Thyroid gland (tissue), 4 donors: Measurements from ENCODE around the gene PJVK. TPM values are rescaled to one million over a fixed set of nuclear protein-coding genes. Genes with fewer than 3 reads are reported as not detected.

ENCODE experiments used
- DNase-seq, 2 donors: peaks; one replicate each; pipeline ENCODE4 v3.0.0-alpha.2; 2019
- H3K27ac ChIP-seq, 3 donors: fragments of 200-600 bp; sonication (generic); 1 replicate in 2 of 3; 2 replicates in 1 of 3; pipeline ENCODE4 v1.5.1; 2016 to 2019; ENCODE audit warnings: mild to moderate bottlenecking in 1 of 3, moderate library complexity in 1 of 3
- H3K27me3 ChIP-seq: fragments of 200-600 bp; sonication (generic); one replicate; pipeline ENCODE4 v1.5.1; 2019
- H3K36me3 ChIP-seq, 2 donors: fragments of 200-600 bp; sonication (generic); one replicate each; pipeline ENCODE4 v1.5.1; 2016 to 2019
- H3K4me1 ChIP-seq, 2 donors: fragments of 200-600 bp; sonication (generic); one replicate each; pipeline ENCODE4 v1.5.1; 2017 to 2019
- H3K4me3 ChIP-seq, 3 donors: fragments of 200-600 bp; sonication (generic); replicated peaks in 1 of 3; 1 replicate in 2 of 3; 2 replicates in 1 of 3; pipeline ENCODE4 v1.5.1; 2016; ENCODE audit warnings: mild to moderate bottlenecking in 1 of 3
- H3K9me3 ChIP-seq: fragments of 200-600 bp; sonication (generic); one replicate; pipeline ENCODE4 v1.5.1; 2017
- CTCF ChIP-seq, 6 experiments: fragments of 200-600 bp in 3 of 6; fragments of 450-650 bp in 3 of 6; sonication (generic) in 3 of 6; IDR thresholded peaks; one replicate each; pipeline ENCODE4 v1.5.1; 2016 to 2019; ENCODE audit warnings: antibody characterized with exemption in 6 of 6, mild to moderate bottlenecking in 2 of 6, inconsistent platforms in 1 of 6, moderate library complexity in 1 of 6
- POLR2A ChIP-seq, 2 donors: fragments of 450-650 bp; IDR thresholded peaks; one replicate each; pipeline ENCODE4 v1.6.1; 2017; ENCODE audit warnings: antibody characterized with exemption in 2 of 2, mild to moderate bottlenecking in 2 of 2, moderate library complexity in 1 of 2
- WGBS, 2 donors: methylation state at CpG; one replicate each; pipeline ENCODE4 v1.1.5; 2017; 5-methylcytosine and 5-hydroxymethylcytosine counted together
- intact Hi-C: fragments of 100-400 bp; cut with DNase I; formaldehyde crosslinking; loops from one replicate; pipeline ENCODE4 v1.15.1; 2023
- total RNA-seq, 4 donors: library from RNA; depleted of rRNA; stranded (reverse); fragments of >200 nt; gene quantifications; one replicate each; pipeline ENCODE4 v1.2.3, GENCODE V29; 2016

Gene PJVK
- total RNA-seq, 4 donors from 2014 or later = 3.0 to 7.3 (median 4.9) TPM

- no peak for DNase-seq
- TF ChIP-seq CTCF (IDR thresholded peaks at IDR 0.05) (no peak), POLR2A (IDR thresholded peaks at IDR 0.05) (no peak)
- WGBS, 2 donors = 97 to 99% methylated on average over 4 of the region's 4 CpGs
These were observed 25.8 kb upstream of the PJVK start for GRCh38 chr2:178425255-178425827.

GRCh38 chr2:178426388-178426787, 24.8 kb upstream of the PJVK start:
- no peak for DNase-seq
- H3K27ac ChIP-seq = no peak overlapping the region
- no peak overlapping the region for H3K4me3 ChIP-seq
- H3K36me3 ChIP-seq = peaks cover 7 to 10% of the 10 kb centered on the region in 2 donors
- no peaks in the 10 kb centered on the region for H3K27me3 ChIP-seq
- no peaks in the 10 kb centered on the region for H3K9me3 ChIP-seq
- WGBS, 2 donors = 89 to 91% methylated on average over 3 of the region's 3 CpGs
- no peaks in the 10 kb centered on the region for H3K4me1 ChIP-seq
- TF ChIP-seq POLR2A (IDR thresholded peaks at IDR 0.05) (no peak), CTCF (IDR thresholded peaks at IDR 0.05) (no peak)
- intact Hi-C loops = no loop called here

More at GRCh38 chr2:178425255-178425827, 25.8 kb upstream of the PJVK start:
- H3K4me3 ChIP-seq = no peak overlapping the region
- H3K36me3 ChIP-seq = peaks cover 0 to 4% of the 10 kb centered on the region in 2 donors
- H3K27ac ChIP-seq = no peak overlapping the region
- H3K9me3 ChIP-seq = no peaks in the 10 kb centered on the region
- intact Hi-C loops = no loop called here
- no peaks in the 10 kb centered on the region for H3K4me1 ChIP-seq
- H3K27me3 ChIP-seq = no peaks in the 10 kb centered on the region

GRCh38 chr2:178427458-178427857, 23.7 kb upstream of the PJVK start:
- no peaks in the 10 kb centered on the region for H3K9me3 ChIP-seq
- no peaks in the 10 kb centered on the region for H3K4me1 ChIP-seq
- H3K27me3 ChIP-seq = no peaks in the 10 kb centered on the region
- peaks cover 16 to 21% of the 10 kb centered on the region in 2 donors for H3K36me3 ChIP-seq
- intact Hi-C loops = no loop called here
- WGBS, 2 donors = 86 to 90% methylated on average over 2 of the region's 2 CpGs
- DNase-seq = no peak
- no peak overlapping the region for H3K27ac ChIP-seq
- TF ChIP-seq POLR2A (IDR thresholded peaks at IDR 0.05) (no peak), CTCF (IDR thresholded peaks at IDR 0.05) (no peak)
- H3K4me3 ChIP-seq = no peak overlapping the region

GRCh38 chr2:178428396-178428806, 22.8 kb upstream of the PJVK start:
- DNase-seq = no peak
- no peaks in the 10 kb centered on the region for H3K4me1 ChIP-seq
- no peak for TF ChIP-seq CTCF (IDR thresholded peaks at IDR 0.05)
- TF ChIP-seq POLR2A (IDR thresholded peaks at IDR 0.05) = no peak
- no peaks in the 10 kb centered on the region for H3K27me3 ChIP-seq
- H3K9me3 ChIP-seq = no peaks in the 10 kb centered on the region
- 95 to 100% methylated on average over 1 of the region's 1 CpG for WGBS, 2 donors
- peaks cover 20 to 29% of the 10 kb centered on the region in 2 donors for H3K36me3 ChIP-seq
- H3K4me3 ChIP-seq = no peak overlapping the region
- intact Hi-C loops = no loop called here
- no peak overlapping the region for H3K27ac ChIP-seq

DNA sequence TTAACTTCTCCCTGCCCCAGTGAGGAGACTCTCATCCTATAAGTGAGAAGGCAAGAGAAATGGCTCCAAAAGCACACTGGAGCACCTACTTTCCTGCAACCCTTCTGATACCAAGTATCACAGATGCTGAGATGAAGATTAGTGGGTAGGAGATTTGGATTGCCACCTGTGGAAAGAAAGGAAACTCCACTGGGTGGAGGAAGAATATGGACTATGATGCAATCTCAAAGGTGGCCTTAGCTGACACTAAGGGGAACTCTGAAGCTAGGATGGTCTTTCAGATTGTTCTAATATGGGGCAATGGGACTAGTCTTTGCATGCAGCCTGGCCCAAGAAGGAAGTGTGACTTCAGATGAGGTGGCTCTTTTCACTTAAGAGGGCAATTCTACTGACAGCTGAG, 21.8 kb upstream of the PJVK start:
- DNase-seq = no peak
- Histone ChIP-seq H3K27me3 (no peaks in the 10 kb centered on the region), H3K27ac (no peak overlapping the region), H3K4me1 (no peaks in the 10 kb centered on the region), H3K9me3 (no peaks in the 10 kb centered on the region), H3K4me3 (no peak overlapping the region), H3K36me3 (peaks cover 29 to 37% of the 10 kb centered on the region in 2 donors)
- TF ChIP-seq CTCF (IDR thresholded peaks at IDR 0.05) (no peak), POLR2A (IDR thresholded peaks at IDR 0.05) (no peak)
- intact Hi-C loops = no loop called here
